OCI-LY1 (cell line): ENCODE data around the gene LRCH4.

Experiments used
- EZH2 ChIP-seq: fragments of 200-600 bp; sonication (generic), shearing (Covaris generic); IDR thresholded peaks from 2 replicates; pipeline ENCODE4 v1.8.0; 2017; ENCODE audit warnings: borderline replicate concordance, mixed run types, mild to moderate bottlenecking, antibody characterized with exemption, low read length, moderate library complexity, mixed read lengths
- TF ChIP-seq, protein P1 (sequence below): fragments of 200-600 bp; sonication (generic), shearing (Covaris generic); IDR thresholded peaks from 2 replicates; pipeline ENCODE4 v1.5.1; 2017; ENCODE audit warnings: mild to moderate bottlenecking, antibody characterized with exemption, low read length, moderate library complexity, mixed read lengths

- TF ChIP-seq, protein P1, sequence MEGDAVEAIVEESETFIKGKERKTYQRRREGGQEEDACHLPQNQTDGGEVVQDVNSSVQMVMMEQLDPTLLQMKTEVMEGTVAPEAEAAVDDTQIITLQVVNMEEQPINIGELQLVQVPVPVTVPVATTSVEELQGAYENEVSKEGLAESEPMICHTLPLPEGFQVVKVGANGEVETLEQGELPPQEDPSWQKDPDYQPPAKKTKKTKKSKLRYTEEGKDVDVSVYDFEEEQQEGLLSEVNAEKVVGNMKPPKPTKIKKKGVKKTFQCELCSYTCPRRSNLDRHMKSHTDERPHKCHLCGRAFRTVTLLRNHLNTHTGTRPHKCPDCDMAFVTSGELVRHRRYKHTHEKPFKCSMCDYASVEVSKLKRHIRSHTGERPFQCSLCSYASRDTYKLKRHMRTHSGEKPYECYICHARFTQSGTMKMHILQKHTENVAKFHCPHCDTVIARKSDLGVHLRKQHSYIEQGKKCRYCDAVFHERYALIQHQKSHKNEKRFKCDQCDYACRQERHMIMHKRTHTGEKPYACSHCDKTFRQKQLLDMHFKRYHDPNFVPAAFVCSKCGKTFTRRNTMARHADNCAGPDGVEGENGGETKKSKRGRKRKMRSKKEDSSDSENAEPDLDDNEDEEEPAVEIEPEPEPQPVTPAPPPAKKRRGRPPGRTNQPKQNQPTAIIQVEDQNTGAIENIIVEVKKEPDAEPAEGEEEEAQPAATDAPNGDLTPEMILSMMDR = no peak
- no peak for TF ChIP-seq EZH2
Measured at GRCh38 chr7:100544967-100545359, 41.0 kb downstream of the LRCH4 start.
